Thyroid gland (tissue), 4 donors: ENCODE data around the gene GADD45GIP1. TPM values are rescaled to one million over a fixed set of nuclear protein-coding genes. Genes with fewer than 3 reads are reported as not detected.

Source experiments
- DNase-seq, 2 donors: peaks; one replicate each; pipeline ENCODE4 v3.0.0-alpha.2; 2019
- H3K27ac ChIP-seq, 3 donors: fragments of 200-600 bp; sonication (generic); 1 replicate in 2 of 3; 2 replicates in 1 of 3; pipeline ENCODE4 v1.5.1; 2016 to 2019; ENCODE audit warnings: mild to moderate bottlenecking in 1 of 3, moderate library complexity in 1 of 3
- H3K27me3 ChIP-seq: fragments of 200-600 bp; sonication (generic); one replicate; pipeline ENCODE4 v1.5.1; 2019
- H3K36me3 ChIP-seq, 2 donors: fragments of 200-600 bp; sonication (generic); one replicate each; pipeline ENCODE4 v1.5.1; 2016 to 2019
- H3K4me1 ChIP-seq, 2 donors: fragments of 200-600 bp; sonication (generic); one replicate each; pipeline ENCODE4 v1.5.1; 2017 to 2019
- H3K4me3 ChIP-seq, 3 donors: fragments of 200-600 bp; sonication (generic); replicated peaks in 1 of 3; 1 replicate in 2 of 3; 2 replicates in 1 of 3; pipeline ENCODE4 v1.5.1; 2016; ENCODE audit warnings: mild to moderate bottlenecking in 1 of 3
- H3K9me3 ChIP-seq: fragments of 200-600 bp; sonication (generic); one replicate; pipeline ENCODE4 v1.5.1; 2017
- POLR2A ChIP-seq, 2 donors: fragments of 450-650 bp; IDR thresholded peaks; one replicate each; pipeline ENCODE4 v1.6.1; 2017; ENCODE audit warnings: antibody characterized with exemption in 2 of 2, mild to moderate bottlenecking in 2 of 2, moderate library complexity in 1 of 2
- WGBS, 2 donors: methylation state at CpG; one replicate each; pipeline ENCODE4 v1.1.5; 2017; 5-methylcytosine and 5-hydroxymethylcytosine counted together
- intact Hi-C: fragments of 100-400 bp; cut with DNase I; formaldehyde crosslinking; loops from one replicate; pipeline ENCODE4 v1.15.1; 2023
- total RNA-seq, 4 donors: library from RNA; depleted of rRNA; stranded (reverse); fragments of >200 nt; gene quantifications; one replicate each; pipeline ENCODE4 v1.2.3, GENCODE V29; 2016
- TF ChIP-seq, protein P1 (sequence below), 6 experiments: fragments of 200-600 bp in 3 of 6; fragments of 450-650 bp in 3 of 6; sonication (generic) in 3 of 6; IDR thresholded peaks; one replicate each; pipeline ENCODE4 v1.5.1; 2016 to 2019; ENCODE audit warnings: antibody characterized with exemption in 6 of 6, mild to moderate bottlenecking in 2 of 6, inconsistent platforms in 1 of 6, moderate library complexity in 1 of 6

Gene GADD45GIP1
- total RNA-seq, 4 donors from 2014 or later = 31.8 to 68.3 (median 55.2) TPM

DNA sequence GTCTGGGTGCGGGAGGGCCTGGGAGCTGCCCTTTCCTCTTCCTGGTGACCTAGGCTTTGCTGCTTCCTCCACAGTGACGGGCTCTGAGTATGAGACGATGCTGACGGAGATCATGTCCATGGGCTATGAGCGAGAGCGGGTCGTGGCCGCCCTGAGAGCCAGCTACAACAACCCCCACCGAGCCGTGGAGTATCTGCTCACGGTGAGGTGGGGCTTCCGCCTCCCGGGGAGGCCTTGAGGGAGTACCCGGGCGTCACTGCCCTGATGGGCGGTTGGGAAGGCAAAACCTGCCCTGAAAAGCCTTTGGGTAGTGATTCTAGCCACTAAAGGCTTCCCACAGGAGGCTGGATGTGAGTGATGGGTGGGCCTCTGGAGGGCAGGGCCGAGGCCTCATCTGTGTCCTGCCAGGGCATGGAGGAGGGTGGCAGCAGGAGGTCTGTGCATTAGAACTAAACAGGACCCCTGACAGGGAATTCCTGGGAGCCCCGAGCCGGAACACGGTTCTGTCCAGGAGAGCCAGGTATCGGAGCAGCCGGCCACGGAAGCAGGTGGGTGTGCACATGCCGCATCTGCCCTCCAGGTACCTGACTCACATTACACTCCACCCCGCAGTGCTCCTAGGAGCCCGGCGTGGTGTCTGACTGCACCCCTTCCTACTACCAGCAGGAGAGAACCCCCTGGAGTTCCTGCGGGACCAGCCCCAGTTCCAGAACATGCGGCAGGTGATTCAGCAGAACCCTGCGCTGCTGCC lies 8.2 kb downstream of the GADD45GIP1 start:
- 96 to 99% methylated on average over 13 to 30 of the region's 30 CpGs for WGBS, 2 donors
- Histone ChIP-seq H3K9me3 (no peaks in the 10 kb centered on the region), H3K27ac (no peak overlapping the region), H3K4me1 (peaks cover 15 to 34% of the 10 kb centered on the region in 2 donors), H3K27me3 (no peaks in the 10 kb centered on the region), H3K36me3 (peaks cover 59 to 70% of the 10 kb centered on the region in 2 donors), H3K4me3 (no peak overlapping the region)
- TF ChIP-seq POLR2A (IDR thresholded peaks at IDR 0.05) = no peak
- TF ChIP-seq, protein P1, sequence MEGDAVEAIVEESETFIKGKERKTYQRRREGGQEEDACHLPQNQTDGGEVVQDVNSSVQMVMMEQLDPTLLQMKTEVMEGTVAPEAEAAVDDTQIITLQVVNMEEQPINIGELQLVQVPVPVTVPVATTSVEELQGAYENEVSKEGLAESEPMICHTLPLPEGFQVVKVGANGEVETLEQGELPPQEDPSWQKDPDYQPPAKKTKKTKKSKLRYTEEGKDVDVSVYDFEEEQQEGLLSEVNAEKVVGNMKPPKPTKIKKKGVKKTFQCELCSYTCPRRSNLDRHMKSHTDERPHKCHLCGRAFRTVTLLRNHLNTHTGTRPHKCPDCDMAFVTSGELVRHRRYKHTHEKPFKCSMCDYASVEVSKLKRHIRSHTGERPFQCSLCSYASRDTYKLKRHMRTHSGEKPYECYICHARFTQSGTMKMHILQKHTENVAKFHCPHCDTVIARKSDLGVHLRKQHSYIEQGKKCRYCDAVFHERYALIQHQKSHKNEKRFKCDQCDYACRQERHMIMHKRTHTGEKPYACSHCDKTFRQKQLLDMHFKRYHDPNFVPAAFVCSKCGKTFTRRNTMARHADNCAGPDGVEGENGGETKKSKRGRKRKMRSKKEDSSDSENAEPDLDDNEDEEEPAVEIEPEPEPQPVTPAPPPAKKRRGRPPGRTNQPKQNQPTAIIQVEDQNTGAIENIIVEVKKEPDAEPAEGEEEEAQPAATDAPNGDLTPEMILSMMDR (IDR thresholded peaks at IDR 0.05) = no peak
- intact Hi-C loops = no loop called here
- DNase-seq = no peak

DNA sequence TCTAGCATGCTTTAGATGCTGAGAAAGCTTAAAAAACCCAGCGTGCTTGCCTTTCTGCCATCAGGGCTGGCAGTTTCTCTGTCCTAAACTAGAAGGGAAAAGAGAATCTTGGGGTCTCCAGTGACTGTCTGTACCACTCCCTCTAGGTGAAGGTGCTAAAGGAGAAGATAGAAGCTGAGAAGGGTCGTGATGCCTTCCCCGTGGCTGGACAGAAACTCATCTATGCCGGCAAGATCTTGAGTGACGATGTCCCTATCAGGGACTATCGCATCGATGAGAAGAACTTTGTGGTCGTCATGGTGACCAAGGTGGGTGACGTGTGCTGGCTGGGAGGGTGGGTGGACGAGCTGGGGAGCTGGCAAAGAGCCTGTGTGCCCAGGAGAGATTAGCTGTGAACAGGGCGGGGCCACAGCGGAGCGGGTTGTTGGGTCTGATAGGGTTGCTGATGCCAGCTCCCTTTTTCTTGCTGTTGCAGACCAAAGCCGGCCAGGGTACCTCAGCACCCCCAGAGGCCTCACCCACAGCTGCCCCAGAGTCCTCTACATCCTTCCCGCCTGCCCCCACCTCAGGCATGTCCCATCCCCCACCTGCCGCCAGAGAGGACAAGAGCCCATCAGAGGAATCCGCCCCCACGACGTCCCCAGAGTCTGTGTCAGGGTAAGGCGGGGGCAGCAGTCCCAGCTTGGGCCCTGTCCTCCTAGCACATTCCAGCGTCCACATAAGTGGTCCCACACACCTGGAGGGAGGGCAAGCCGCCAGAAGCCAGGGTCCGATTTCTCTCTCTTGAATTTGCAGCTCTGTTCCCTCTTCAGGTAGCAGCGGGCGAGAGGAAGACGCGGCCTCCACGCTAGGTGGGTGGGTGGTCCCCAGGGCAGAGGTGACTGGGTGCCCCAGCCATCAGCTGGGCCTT lies 9.1 kb downstream of the GADD45GIP1 start:
- no peak overlapping the region for H3K27ac ChIP-seq
- no peak for TF ChIP-seq POLR2A (IDR thresholded peaks at IDR 0.05)
- TF ChIP-seq, protein P1 (IDR thresholded peaks at IDR 0.05) = no peak
- DNase-seq = no peak
- H3K4me3 ChIP-seq = no peak overlapping the region
- no peaks in the 10 kb centered on the region for H3K9me3 ChIP-seq
- peaks cover 21 to 36% of the 10 kb centered on the region in 2 donors for H3K4me1 ChIP-seq
- H3K36me3 ChIP-seq = peaks cover 57 to 72% of the 10 kb centered on the region in 2 donors
- intact Hi-C loops = no loop called here
- WGBS, 2 donors = 80 to 85% methylated on average over 26 to 28 of the region's 28 CpGs
- no peaks in the 10 kb centered on the region for H3K27me3 ChIP-seq

DNA sequence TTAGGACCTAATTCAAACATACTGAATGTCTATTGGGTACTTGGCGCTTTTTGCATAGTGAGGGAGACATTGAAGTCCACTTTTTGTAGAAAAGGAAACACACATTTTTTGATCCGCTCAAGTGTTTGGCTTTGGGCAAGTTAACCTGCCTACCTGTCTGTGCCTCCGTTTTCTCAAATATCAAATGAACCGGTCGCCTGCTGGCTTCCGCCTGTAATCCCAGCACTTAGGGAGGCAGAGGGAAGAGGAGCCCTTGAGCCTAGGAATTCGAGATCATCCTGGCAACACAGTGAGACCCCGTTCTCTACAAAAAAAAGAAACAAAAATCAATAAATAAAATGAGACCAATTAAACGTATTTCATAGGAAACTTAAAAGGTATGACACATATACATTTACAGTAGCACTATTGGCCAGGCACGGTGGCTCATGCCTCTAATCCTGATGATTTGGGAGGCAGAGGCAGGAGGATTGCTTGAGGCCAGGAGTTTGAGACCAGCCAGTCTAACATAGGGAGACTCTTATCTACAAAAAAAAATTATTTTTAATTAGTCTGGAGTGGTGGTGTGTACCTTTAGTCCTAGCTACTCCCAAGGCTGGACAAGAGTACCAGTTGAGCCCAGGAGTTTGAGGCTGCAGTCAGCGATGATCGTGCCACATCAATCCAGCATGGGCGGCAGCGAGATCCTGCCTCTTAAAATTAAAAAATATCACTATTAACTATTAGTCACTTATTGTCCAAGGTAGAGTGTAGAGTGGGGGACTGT lies 10.1 kb downstream of the GADD45GIP1 start:
- Histone ChIP-seq H3K27me3 (no peaks in the 10 kb centered on the region), H3K9me3 (no peaks in the 10 kb centered on the region), H3K4me1 (peaks cover 23 to 43% of the 10 kb centered on the region in 2 donors), H3K27ac (peak overlapping the region in 1 of 3 donors; percentile 79), H3K36me3 (peaks cover 51 to 70% of the 10 kb centered on the region in 2 donors), H3K4me3 (peak overlapping the region in 2 of 3 donors; percentile 60 to 94)
- no peak for DNase-seq
- 55 to 59% methylated on average over 14 of the region's 14 CpGs for WGBS, 2 donors
- intact Hi-C loops = no loop called here
- TF ChIP-seq POLR2A (IDR thresholded peaks at IDR 0.05) = no peak
- TF ChIP-seq, protein P1 (IDR thresholded peaks at IDR 0.05) = no peak

DNA sequence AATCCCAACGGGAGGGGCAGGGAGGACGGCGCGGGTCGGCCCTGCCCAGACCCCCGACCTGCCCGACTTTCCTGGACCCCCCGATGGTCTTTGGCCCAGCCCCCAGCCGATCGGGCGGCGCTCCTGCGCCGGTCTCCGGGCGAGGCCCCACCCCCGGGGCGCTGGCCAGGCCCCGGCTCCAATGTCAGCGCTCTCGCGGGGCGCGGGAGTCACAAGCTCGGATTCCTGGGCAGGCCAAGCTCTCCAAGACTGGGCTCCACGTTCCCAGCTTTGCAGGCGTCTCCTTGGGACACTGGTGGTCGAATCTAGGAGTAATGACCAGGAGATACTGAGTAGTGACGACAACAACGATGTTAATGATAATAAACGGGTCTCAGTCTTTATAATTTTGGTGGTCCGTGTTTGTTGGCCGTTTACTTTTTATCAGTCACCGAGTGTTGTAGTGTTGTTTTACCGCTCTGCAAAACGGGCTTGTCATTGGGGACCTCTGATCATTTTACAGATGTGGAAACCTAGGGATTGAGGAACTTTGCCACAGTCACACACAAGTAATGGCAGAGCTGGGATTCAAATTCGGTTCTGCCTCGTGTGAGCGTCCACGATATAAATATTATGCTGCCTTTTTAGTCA lies 10.8 kb downstream of the GADD45GIP1 start:
- intact Hi-C loops = no loop called here
- H3K27ac ChIP-seq = peak overlapping the region; percentile 79 to 98 (median 94)
- H3K27me3 ChIP-seq = no peaks in the 10 kb centered on the region
- peak; percentile 80 to 84 for DNase-seq
- H3K36me3 ChIP-seq = peaks cover 52 to 70% of the 10 kb centered on the region in 2 donors
- TF ChIP-seq, protein P1 (IDR thresholded peaks at IDR 0.05) = no peak
- TF ChIP-seq POLR2A (IDR thresholded peaks at IDR 0.05) = no peak
- H3K9me3 ChIP-seq = no peaks in the 10 kb centered on the region
- peaks cover 29 to 49% of the 10 kb centered on the region in 2 donors for H3K4me1 ChIP-seq
- H3K4me3 ChIP-seq = peak overlapping the region; percentile 38 to 94 (median 60)
- WGBS, 2 donors = 1% methylated on average over 13 to 21 of the region's 40 CpGs
